Hepatocyte (in vitro differentiated cells): ENCODE measurements around the gene MSI1.

Source experiments
- EZH2 ChIP-seq: fragments of 200-600 bp; sonication (generic); IDR thresholded peaks from 2 replicates; pipeline ENCODE4 v1.6.1; 2016; ENCODE audit warnings: antibody characterized with exemption, mild to moderate bottlenecking, borderline replicate concordance
- EZH2phosphoT487 ChIP-seq: fragments of 200-600 bp; sonication (generic); IDR thresholded peaks from one replicate; pipeline ENCODE4 v1.6.1; 2018; ENCODE audit warnings: antibody characterized with exemption, mild to moderate bottlenecking, low read depth, moderate library complexity; ENCODE audit not compliant: unreplicated experiment, severe bottlenecking
- TF ChIP-seq, protein P1 (sequence below): fragments of 200-600 bp; sonication (generic); IDR thresholded peaks from 2 replicates; pipeline ENCODE4 v1.5.1; 2016; ENCODE audit warnings: antibody characterized with exemption, mild to moderate bottlenecking; ENCODE audit not compliant: poor library complexity

DNA sequence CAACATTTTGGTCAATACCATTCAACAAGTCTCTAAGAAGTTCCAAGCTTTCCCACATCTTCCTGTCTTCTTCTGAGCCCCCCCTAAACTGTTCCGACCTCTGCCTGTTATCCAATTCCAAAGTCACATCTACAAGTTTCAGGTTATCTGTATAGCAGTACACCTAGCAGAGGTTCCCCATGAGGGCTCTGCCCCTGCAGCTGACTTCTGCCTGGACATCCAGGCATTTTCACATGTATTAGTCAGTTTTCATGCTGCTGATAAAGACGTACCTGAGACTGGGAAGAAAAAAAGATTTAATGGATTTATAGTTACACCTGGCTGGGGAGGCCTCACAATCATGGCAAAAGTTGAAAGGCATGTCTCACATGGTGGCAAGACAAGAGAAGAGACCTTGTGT lies 31.2 kb downstream of the MSI1 start:
- TF ChIP-seq EZH2 (no peak), EZH2phosphoT487 (no peak)
- TF ChIP-seq, protein P1, sequence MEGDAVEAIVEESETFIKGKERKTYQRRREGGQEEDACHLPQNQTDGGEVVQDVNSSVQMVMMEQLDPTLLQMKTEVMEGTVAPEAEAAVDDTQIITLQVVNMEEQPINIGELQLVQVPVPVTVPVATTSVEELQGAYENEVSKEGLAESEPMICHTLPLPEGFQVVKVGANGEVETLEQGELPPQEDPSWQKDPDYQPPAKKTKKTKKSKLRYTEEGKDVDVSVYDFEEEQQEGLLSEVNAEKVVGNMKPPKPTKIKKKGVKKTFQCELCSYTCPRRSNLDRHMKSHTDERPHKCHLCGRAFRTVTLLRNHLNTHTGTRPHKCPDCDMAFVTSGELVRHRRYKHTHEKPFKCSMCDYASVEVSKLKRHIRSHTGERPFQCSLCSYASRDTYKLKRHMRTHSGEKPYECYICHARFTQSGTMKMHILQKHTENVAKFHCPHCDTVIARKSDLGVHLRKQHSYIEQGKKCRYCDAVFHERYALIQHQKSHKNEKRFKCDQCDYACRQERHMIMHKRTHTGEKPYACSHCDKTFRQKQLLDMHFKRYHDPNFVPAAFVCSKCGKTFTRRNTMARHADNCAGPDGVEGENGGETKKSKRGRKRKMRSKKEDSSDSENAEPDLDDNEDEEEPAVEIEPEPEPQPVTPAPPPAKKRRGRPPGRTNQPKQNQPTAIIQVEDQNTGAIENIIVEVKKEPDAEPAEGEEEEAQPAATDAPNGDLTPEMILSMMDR, result no peak
